K562 (cell line): ENCODE measurements around the gene EGFR. TPM values are rescaled to one million over a fixed set of nuclear protein-coding genes. Genes with fewer than 3 reads are reported as not detected.
A peak's percentile ranks its signal among the peaks of the same experiment; 100 is the strongest.

Source experiments
- ATAC-seq: fragments of 200-7000 bp; cut with Tn5 transposase; 3 replicates; pipeline ENCODE4 v1.9.1; 2020; ENCODE audit warnings: moderate library complexity
- BruUV-seq: library from RNA; stranded (reverse); fragments of 400-500 nt; replicated peaks from 2 replicates; lab custom pipeline; 2021; lab: Mats Ljungman, UMichigan
- CTCF ChIA-PET: fragments of 300-600 bp; formaldehyde crosslinking; extraction: SDS; loops from one replicate; lab custom pipeline; 2021; ENCODE audit warnings: low intra/inter-chr PET ratio; lab: Yijun Ruan, JAX
- POLR2A ChIA-PET: fragments of 300-600, 350-650 bp; sonication (Branson Sonifier 250); formaldehyde crosslinking; extraction: SDS; loops from one replicate; lab custom pipeline; 2021; ENCODE audit warnings: antibody characterized with exemption, inconsistent platforms; lab: Yijun Ruan, JAX
- DNase-seq, 4 experiments: peaks; one replicate each; pipeline versions ENCODE4 v3.0.0 to v3.0.0-alpha.2; 2011 to 2018; ENCODE audit warnings: low spot score in 3 of 4, mixed read lengths in 3 of 4; ENCODE audit errors: extremely low read depth in 1 of 4
- FAIRE-seq: peaks from 2 replicates; lab custom pipeline; 2011; peaks lifted over from hg19 to GRCh38; lab: Jason Lieb, UNC
- H2AFZ ChIP-seq: 2 replicates; pipeline ENCODE4 v1.6.0; 2011; ENCODE audit warnings: low read depth, low read length, control low read depth, inconsistent platforms
- H3K27ac ChIP-seq: fragments of 200-600 bp; 3 replicates; pipeline ENCODE4 v1.8.0; 2011; ENCODE audit warnings: low read depth, mild to moderate bottlenecking, control low read depth, inconsistent platforms, low read length, moderate library complexity, mixed read lengths; ENCODE audit errors: extremely low read depth
- H3K27me3 ChIP-seq, 2 experiments: fragments of 300-600 bp in 1 of 2; 2 replicates in 1 of 2; 3 replicates in 1 of 2; pipeline versions ENCODE4 v1.6.0 to v1.8.0; 2011; ENCODE audit warnings: inconsistent platforms in 2 of 2, low read length in 2 of 2, mild to moderate bottlenecking in 1 of 2, mixed read lengths in 1 of 2, moderate library complexity in 1 of 2; ENCODE audit not compliant: control insufficient read depth in 2 of 2, insufficient read depth in 2 of 2
- H3K36me3 ChIP-seq: fragments of 300-600 bp; 3 replicates; pipeline ENCODE4 v1.8.0; 2011; ENCODE audit warnings: mild to moderate bottlenecking, low read length, inconsistent platforms; ENCODE audit not compliant: control insufficient read depth, insufficient read depth
- H3K4me1 ChIP-seq, 2 experiments: fragments of 200-600 bp in 1 of 2; replicated peaks in 1 of 2; 2 replicates in 1 of 2; 3 replicates in 1 of 2; pipeline versions ENCODE4 v1.5.1 to v1.8.0; 2011; ENCODE audit warnings: inconsistent platforms in 2 of 2, low read length in 2 of 2, mild to moderate bottlenecking in 1 of 2, mixed read lengths in 1 of 2, moderate library complexity in 1 of 2; ENCODE audit not compliant: control insufficient read depth in 2 of 2, insufficient read depth in 2 of 2
- H3K4me2 ChIP-seq: 2 replicates; pipeline ENCODE4 v1.6.1; 2011; ENCODE audit warnings: low read length, control low read depth, inconsistent platforms, mixed read lengths; ENCODE audit not compliant: insufficient read depth
- H3K4me3 ChIP-seq: fragments of 200-600 bp; sonication (generic), shearing (Covaris generic); 2 replicates; pipeline ENCODE4 v1.5.1; 2016; ENCODE audit warnings: control low read depth, inconsistent platforms
- H3K79me2 ChIP-seq: fragments of 200-600 bp; 3 replicates; pipeline ENCODE4 v1.8.0; 2011; ENCODE audit warnings: low read length, inconsistent platforms; ENCODE audit not compliant: control insufficient read depth, insufficient read depth
- H3K9ac ChIP-seq, 2 experiments: 2 replicates each; pipeline versions ENCODE4 v1.6.0 to v1.6.1; 2011; ENCODE audit warnings: low read depth in 2 of 2, low read length in 2 of 2, control low read depth in 1 of 2, inconsistent platforms in 1 of 2, mild to moderate bottlenecking in 1 of 2, mixed read lengths in 1 of 2; ENCODE audit not compliant: insufficient read depth in 1 of 2
- H3K9me1 ChIP-seq: one replicate; pipeline ENCODE4 v1.6.0; 2011; ENCODE audit warnings: inconsistent platforms, mild to moderate bottlenecking, low read length, moderate library complexity; ENCODE audit not compliant: control insufficient read depth, insufficient read depth
- H3K9me3 ChIP-seq: replicated peaks from 2 replicates; pipeline ENCODE4 v1.5.1; 2011; ENCODE audit warnings: low read depth, low read length, inconsistent platforms; ENCODE audit not compliant: control insufficient read depth, insufficient read depth
- H4K20me1 ChIP-seq: replicated peaks from 2 replicates; pipeline ENCODE4 v1.6.1; 2011; ENCODE audit warnings: low read length, inconsistent platforms, mixed read lengths; ENCODE audit not compliant: control insufficient read depth, insufficient read depth
- EP300 ChIP-seq: IDR thresholded peaks from 2 replicates; pipeline ENCODE4 v1.6.1; 2012; ENCODE audit warnings: low read length, improper control_type of control experiment
- KLF6 ChIP-seq: fragments of 250-450 bp; sonication (Bioruptor Pico); IDR thresholded peaks from 2 replicates; pipeline ENCODE4 v1.4.0; 2020; ENCODE audit warnings: mild to moderate bottlenecking, moderate library complexity, borderline replicate concordance
- NR4A1 ChIP-seq, 2 experiments: fragments of 250-450 bp in 1 of 2; fragments of 450-650 bp in 1 of 2; sonication (Bioruptor Pico) in 1 of 2; IDR thresholded peaks; 2 replicates each; pipeline versions ENCODE4 v1.4.0 to v1.6.1; 2016 to 2020; ENCODE audit warnings: mild to moderate bottlenecking in 2 of 2, missing compliant biosample characterization in 1 of 2, missing genetic modification characterization in 1 of 2, moderate library complexity in 1 of 2
- RAD21 ChIP-seq, 2 experiments: fragments of 250-450 bp in 1 of 2; fragments of 450-650 bp in 1 of 2; sonication (Bioruptor Pico) in 1 of 2; formaldehyde crosslinking in 1 of 2; IDR thresholded peaks in 1 of 2; conservative IDR thresholded peaks in 1 of 2; 2 replicates each; pipeline versions ENCODE4 v1.4.0 to v1.8.0; 2020 to 2022; ENCODE audit warnings: mild to moderate bottlenecking in 2 of 2, moderate library complexity in 1 of 2
- ZNF143 ChIP-seq: sonication (generic); formaldehyde crosslinking; IDR thresholded peaks from 2 replicates; pipeline ENCODE4 v1.9.0; 2022; ENCODE audit warnings: mild to moderate bottlenecking, missing genetic modification reagents
- ZNF695 ChIP-seq: fragments of 450-650 bp; formaldehyde crosslinking; IDR thresholded peaks from 2 replicates; pipeline ENCODE4 v1.4.0; 2020; ENCODE audit warnings: mild to moderate bottlenecking, moderate library complexity
- WGBS: fragments of 100-300 bp; shearing (Covaris generic); methylation state at CpG from one replicate; pipeline ENCODE4 v1.1.6; 2016; ENCODE audit warnings: low coverage, mixed read lengths; ENCODE audit not compliant: insufficient coverage; ENCODE audit errors: missing lambda C conversion rate; 5-methylcytosine and 5-hydroxymethylcytosine counted together
- in situ Hi-C: fragments of 300-500 bp; cut with MboI; formaldehyde crosslinking; loops from 4 replicates; pipeline ENCODE4 v1.15.0; 2018; ENCODE audit warnings: inconsistent platforms, mixed read lengths
- intact Hi-C: fragments of 100-400 bp; cut with micrococcal nuclease; formaldehyde crosslinking; loops from 2 replicates; pipeline ENCODE4 v1.14.2; 2022
- polyA plus RNA-seq, 8 experiments: library from polyadenylated mRNA; depleted of rRNA in 4 of 8; stranded (reverse) in 5 of 8; unstranded in 3 of 8; fragments of >200 nt; fragmentation: Nextera tagmentation in 2 of 8; fragmentation: Illumina TruSeq in 1 of 8; extraction: Ambion mirVana in 2 of 8; extraction: Trizol in 1 of 8; gene quantifications; 2 replicates each; pipeline versions ENCODE4 v1.2.1 to v1.2.3, GENCODE V29; 2011 to 2014; ENCODE audit warnings: inconsistent platforms in 1 of 8, missing spikeins in 1 of 8
- total RNA-seq, 7 experiments: library from RNA; depleted of rRNA in 6 of 7; stranded (reverse); fragments of >200 nt in 6 of 7; fragmentation: Illumina TruSeq in 2 of 7; extraction: Trizol in 2 of 7; gene quantifications; 2 replicates each; pipeline versions ENCODE4 v1.2.1 to v1.2.3, GENCODE V29; 2011 to 2021; ENCODE audit warnings: low replicate concordance in 1 of 7
- TF ChIP-seq, protein P1 (sequence below), 2 experiments: IDR thresholded peaks; 2 replicates each; pipeline ENCODE4 v1.6.1; 2011; ENCODE audit warnings: borderline replicate concordance in 1 of 2, control low read depth in 1 of 2, low read depth in 1 of 2, low read length in 1 of 2, mild to moderate bottlenecking in 1 of 2, mixed read lengths in 1 of 2, moderate library complexity in 1 of 2; ENCODE audit not compliant: insufficient read depth in 1 of 2, insufficient read length in 1 of 2, poor library complexity in 1 of 2, severe bottlenecking in 1 of 2; ENCODE audit errors: extremely low read depth in 1 of 2

The EGFR gene
- total and polyA plus RNA-seq, 9 of the 15 experiments (the other 6 are each of a cell fraction or from before 2014, with no cell fraction given), result 0.13 TPM; not detected in 8

DNA sequence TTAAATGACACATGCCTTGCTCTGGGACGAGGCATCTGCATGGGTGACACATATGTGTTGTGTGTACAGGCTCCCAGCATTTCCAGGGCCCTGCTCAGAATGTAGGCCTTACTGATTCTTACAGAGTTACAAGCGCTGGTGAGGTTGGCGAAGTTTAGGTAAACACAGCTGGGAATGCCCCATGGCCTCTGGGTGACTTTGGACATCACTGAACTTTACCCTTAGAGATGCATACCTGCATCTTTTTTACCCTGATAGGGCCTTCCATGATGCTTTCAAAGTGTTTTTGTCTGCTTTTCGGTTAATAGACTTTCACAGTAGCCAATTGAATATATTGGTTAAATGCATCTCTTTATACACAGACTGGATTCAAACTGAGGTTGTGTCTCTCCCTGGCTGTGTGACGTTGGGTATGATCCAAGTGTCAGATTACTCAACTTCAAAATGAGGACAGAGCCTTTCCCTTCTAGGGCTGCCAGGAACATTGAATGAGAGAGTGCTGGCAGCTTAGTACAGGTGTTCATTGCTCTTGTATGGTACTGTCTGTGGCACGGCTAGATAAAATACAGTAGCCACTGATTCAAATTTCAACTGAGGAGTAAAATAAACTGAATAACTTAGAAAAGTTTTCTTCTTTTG, 29.5 kb downstream of the EGFR start:
- H3K79me2 ChIP-seq, result no peaks in the 10 kb centered on the region
- in situ Hi-C loops, result no loop called here
- no peak for FAIRE-seq

DNA sequence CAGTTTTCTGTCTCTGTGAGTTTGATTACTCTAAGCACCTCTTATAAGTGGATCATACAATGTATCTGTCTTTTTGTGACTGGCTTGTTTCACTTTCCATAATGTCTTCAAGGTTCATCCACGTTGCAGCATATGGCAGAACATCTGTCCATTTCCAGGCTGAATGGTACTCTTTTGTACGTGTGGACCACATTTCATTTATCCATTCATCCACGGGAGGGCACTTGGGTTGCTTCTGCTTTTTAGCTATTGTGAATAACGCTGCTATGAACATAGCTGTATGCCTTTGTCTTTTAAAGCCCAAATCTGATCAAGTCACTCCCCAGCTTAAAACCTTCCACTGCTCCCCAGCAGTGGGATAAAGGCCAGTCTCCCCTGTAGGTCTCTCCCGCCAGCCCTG, 31.5 kb downstream of the EGFR start:
- BruUV-seq, result no TSS peak
- no peaks in the 10 kb centered on the region for H3K9me1 ChIP-seq
- FAIRE-seq (no peak), DNase-seq (no peak), ATAC-seq (no peak)
- ChIA-PET CTCF (interaction anchor here (1.2 kb wide), 1 partner anchor 205 kb away, joined by 10 read pairs; no protein-coding TSS in a partner anchor), POLR2A (no interaction called here)
- H3K36me3 ChIP-seq, result no peaks in the 10 kb centered on the region
- H3K9me3 ChIP-seq, result no peaks in the 10 kb centered on the region
- in situ Hi-C loops (no loop called here), intact Hi-C loops (loop anchor here (10.0 kb wide), 1 partner anchor 205 kb away; no protein-coding TSS in a partner anchor)
- no peaks in the 10 kb centered on the region for H3K4me1 ChIP-seq
- H3K4me2 ChIP-seq, result no peak overlapping the region
- no peak overlapping the region for H3K4me3 ChIP-seq
- H3K27me3 ChIP-seq, result peaks cover 13 to 31% of the 10 kb centered on the region in 2 experiments; a peak in 3 of 5 replicates
- WGBS, result 2% methylated on average over 5 of the region's 5 CpGs
- H3K79me2 ChIP-seq, result no peaks in the 10 kb centered on the region
- no peaks in the 10 kb centered on the region for H4K20me1 ChIP-seq
- H3K27ac ChIP-seq, result no peak overlapping the region
- no peak overlapping the region for H3K9ac ChIP-seq
- H2AFZ ChIP-seq, result no peak overlapping the region
- TF ChIP-seq NR4A1 (CRISPR knock-in tag; IDR thresholded peaks at IDR 0.05) (no peak), NR4A1 (tag; IDR thresholded peaks at IDR 0.05) (no peak), RAD21 (CRISPR knock-in tag; conservative IDR thresholded peaks at IDR 0.05 in 1 of 2, IDR thresholded peaks at IDR 0.05 in 1 of 2) (peak; percentile 11 to 42; a peak in 1 of 4 replicates), ZNF695 (no peak), EP300 (no peak)
- TF ChIP-seq, protein P1, sequence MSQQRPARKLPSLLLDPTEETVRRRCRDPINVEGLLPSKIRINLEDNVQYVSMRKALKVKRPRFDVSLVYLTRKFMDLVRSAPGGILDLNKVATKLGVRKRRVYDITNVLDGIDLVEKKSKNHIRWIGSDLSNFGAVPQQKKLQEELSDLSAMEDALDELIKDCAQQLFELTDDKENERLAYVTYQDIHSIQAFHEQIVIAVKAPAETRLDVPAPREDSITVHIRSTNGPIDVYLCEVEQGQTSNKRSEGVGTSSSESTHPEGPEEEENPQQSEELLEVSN (IDR thresholded peaks at IDR 0.05; ENCODE audit: borderline replicate concordance in 1 of 2, extremely low read depth in 1 of 2, insufficient read depth in 1 of 2, insufficient read length in 1 of 2, low read depth in 1 of 2, low read length in 1 of 2, poor library complexity in 1 of 2, severe bottlenecking in 1 of 2), result no peak

More for the DNA sequence above, 29.5 kb downstream of the EGFR start:
- intact Hi-C loops, result no loop called here
- Histone ChIP-seq H3K4me1 (no peaks in the 10 kb centered on the region), H3K27me3 (peaks cover 4 to 22% of the 10 kb centered on the region in 2 experiments; a peak in 3 of 5 replicates), H3K27ac (no peak overlapping the region), H3K9ac (no peak overlapping the region), H4K20me1 (no peaks in the 10 kb centered on the region), H3K36me3 (no peaks in the 10 kb centered on the region), H3K9me3 (no peaks in the 10 kb centered on the region), H3K9me1 (no peaks in the 10 kb centered on the region), H2AFZ (no peak overlapping the region), H3K4me3 (no peak overlapping the region), H3K4me2 (no peak overlapping the region)
- no peak for DNase-seq
- POLR2A ChIA-PET, result no interaction called here
- no peak for ATAC-seq
- BruUV-seq, result no TSS peak
- whole genome bisulfite sequencing, result 4% methylated on average over 6 of the region's 6 CpGs
- TF ChIP-seq KLF6 (CRISPR knock-in tag) (no peak), ZNF143 (CRISPR knock-in tag) (no peak)
- CTCF ChIA-PET, result no interaction called here
